Calu3 (cell line): ENCODE results near the gene GMPPA. TPM values are rescaled to one million over a fixed set of nuclear protein-coding genes. Genes with fewer than 3 reads are reported as not detected.
A peak's percentile ranks its signal among the peaks of the same experiment; 100 is the strongest.

Experiments used
- BruUV-seq: library from RNA; stranded (reverse); fragments of 400-500 nt; replicated peaks from 2 replicates; lab custom pipeline; 2021; lab: Mats Ljungman, UMichigan
- CTCF ChIA-PET: fragments of 300-600 bp; sonication (Branson Sonifier 250); formaldehyde crosslinking; loops from one replicate; lab custom pipeline; 2022; ENCODE audit warnings: antibody characterized with exemption; lab: Charles Lee
- DNase-seq: peaks from one replicate; pipeline ENCODE4 v3.0.0; 2022
- H3K27ac Mint-ChIP-seq: one replicate; pipeline ENCODE4 v1.8.0; 2022; ENCODE audit warnings: mixed read lengths; ENCODE audit not compliant: unreplicated experiment
- H3K27me3 Mint-ChIP-seq: one replicate; pipeline ENCODE4 v1.8.0; 2022; ENCODE audit warnings: mixed read lengths; ENCODE audit not compliant: unreplicated experiment
- H3K36me3 Mint-ChIP-seq: one replicate; pipeline ENCODE4 v1.8.0; 2022; ENCODE audit warnings: mild to moderate bottlenecking, moderate library complexity, mixed read lengths; ENCODE audit not compliant: insufficient read depth, unreplicated experiment
- H3K4me1 Mint-ChIP-seq: one replicate; pipeline ENCODE4 v1.8.0; 2022; ENCODE audit warnings: mild to moderate bottlenecking, low read depth, mixed read lengths; ENCODE audit not compliant: unreplicated experiment
- H3K4me3 Mint-ChIP-seq: one replicate; pipeline ENCODE4 v1.8.0; 2022; ENCODE audit warnings: mild to moderate bottlenecking, low read depth, moderate library complexity, mixed read lengths; ENCODE audit not compliant: unreplicated experiment
- H3K9me3 Mint-ChIP-seq: one replicate; pipeline ENCODE4 v1.8.0; 2022; ENCODE audit warnings: low read depth, mixed read lengths; ENCODE audit not compliant: unreplicated experiment
- CTCF ChIP-seq: fragments of 200-600 bp; IDR thresholded peaks from one replicate; pipeline ENCODE4 v1.8.0; 2022; ENCODE audit warnings: antibody characterized with exemption; ENCODE audit not compliant: unreplicated experiment
- intact Hi-C: fragments of 100-400 bp; cut with micrococcal nuclease; formaldehyde crosslinking; loops from one replicate; pipeline ENCODE4 v1.10.0; 2022; ENCODE audit not compliant: unreplicated experiment
- total RNA-seq: library from RNA; stranded (reverse); gene quantifications from 2 replicates; pipeline ENCODE4 v1.2.3, GENCODE V29; 2022

Gene GMPPA
- total RNA-seq, 1 experiment from 2014 or later: 53.0 TPM

- Mint-ChIP-seq H3K4me3 (peak overlapping the region; percentile 91), H3K36me3 (peaks cover 58% of the 10 kb centered on the region), H3K27ac (peak overlapping the region; percentile 97), H3K27me3 (peaks cover 30% of the 10 kb centered on the region), H3K4me1 (peaks cover 20% of the 10 kb centered on the region), H3K9me3 (no peaks in the 10 kb centered on the region)
- CTCF ChIA-PET: interaction anchor here (0.8 to 1.8 kb wide), 5 partner anchors 9 to 146 kb away, joined by 3 to 8 read pairs (median 3); a partner anchor contains a TSS
- TF ChIP-seq CTCF: no peak
- intact Hi-C loops: loop anchor here (2.0 to 5.0 kb wide), 2 partner anchors 54 to 99 kb away; partner anchors contain the start of gene STK11IP
- peak; percentile 69 for DNase-seq
- BruUV-seq: no TSS peak
Measured at GRCh38 chr2:219542931-219543595, 44.4 kb downstream of the GMPPA start.

GRCh38 chr2:219543596-219544358 lies 45.1 kb downstream of the GMPPA start, which contains the start of the genes CHPF and TMEM198:
TSS of gene CHPF (minus strand) at chr2:219543809. CDS start at chr2:219543538, 271 bp downstream.
TSS of gene TMEM198 (plus strand) at chr2:219544028. CDS start at chr2:219544728, 700 bp downstream.
- Mint-ChIP-seq H3K4me3 (peak within 1 kb of the TSS; percentile 91), H3K36me3 (peaks cover 53% of the 10 kb centered on the region), H3K9me3 (no peaks in the 10 kb centered on the region), H3K27ac (peak within 1 kb of the TSS; percentile 97), H3K27me3 (peaks cover 30% of the 10 kb centered on the region), H3K4me1 (peaks cover 20% of the 10 kb centered on the region)
- intact Hi-C loops: loop anchor here (2.0 to 5.0 kb wide), 2 partner anchors 53 to 99 kb away; partner anchors contain the start of gene STK11IP
- DNase-seq: peak; percentile 98
- no TSS peak for BruUV-seq
- TF ChIP-seq CTCF: no peak
- CTCF ChIA-PET: interaction anchor here (0.5 to 1.8 kb wide), 7 partner anchors 9 to 564 kb away, joined by 3 to 8 read pairs (median 3); a partner anchor contains a TSS

- peaks cover 20% of the 10 kb centered on the region for H3K4me1 Mint-ChIP-seq
- TF ChIP-seq CTCF: no peak
- peaks cover 45% of the 10 kb centered on the region for H3K36me3 Mint-ChIP-seq
- peak overlapping the region; percentile 91 for H3K4me3 Mint-ChIP-seq
- peak overlapping the region; percentile 97 for H3K27ac Mint-ChIP-seq
- CTCF ChIA-PET: interaction anchor here (1.0 to 1.8 kb wide), 2 partner anchors 8 to 16 kb away, joined by 3 to 8 read pairs; no protein-coding TSS in a partner anchor
- no TSS peak for BruUV-seq
- H3K9me3 Mint-ChIP-seq: no peaks in the 10 kb centered on the region
- peaks cover 30% of the 10 kb centered on the region for H3K27me3 Mint-ChIP-seq
- DNase-seq: no peak
- intact Hi-C loops: loop anchor here (5.0 kb wide), 1 partner anchor 98 kb away; no protein-coding TSS in a partner anchor
Measured at GRCh38 chr2:219544567-219544966, 45.9 kb downstream of the GMPPA start.

- no peak for TF ChIP-seq CTCF
- CTCF ChIA-PET: no interaction called here
Measured at GRCh38 chr2:219545295-219545942, 46.7 kb downstream of the GMPPA start.

More at GRCh38 chr2:219545295-219545942, 46.7 kb downstream of the GMPPA start:
- Mint-ChIP-seq H3K36me3 (peaks cover 42% of the 10 kb centered on the region), H3K27me3 (peaks cover 30% of the 10 kb centered on the region), H3K27ac (no peak overlapping the region), H3K9me3 (no peaks in the 10 kb centered on the region), H3K4me3 (no peak overlapping the region), H3K4me1 (peaks cover 20% of the 10 kb centered on the region)
- no TSS peak for BruUV-seq
- DNase-seq: no peak
- intact Hi-C loops: no loop called here
